Measurements from ENCODE around the gene LNP1.
"Not testable (repeated sequence)": the region's sequence is repeated elsewhere in the genome, so short reads cannot be mapped to it uniquely, and the experiment has no call there.

- TF ChIP-seq POLR2A (IDR thresholded peaks at IDR 0.05; ENCODE audit: insufficient read depth in 1 of 2, low read depth in 2 of 2, low read length in 2 of 2); EZH2 (conservative IDR thresholded peaks at IDR 0.05; ENCODE audit: low read depth, low read length); RFX3 (CRISPR knock-in tag; IDR thresholded peaks at IDR 0.05); CTCF (CRISPR knock-in tag; IDR thresholded peaks at IDR 0.05); ZBTB1 (CRISPR knock-in tag; IDR thresholded peaks at IDR 0.05; ENCODE audit: borderline replicate concordance); PBX3 (CRISPR knock-in tag; IDR thresholded peaks at IDR 0.05; ENCODE audit: borderline replicate concordance); MATR3 (CRISPR knock-in tag; IDR thresholded peaks at IDR 0.05); ATF7 (IDR thresholded peaks at IDR 0.05); ATF7 (CRISPR knock-in tag; IDR thresholded peaks at IDR 0.05): not testable (repeated sequence)
These were observed 76.6 kb downstream of the LNP1 start for GRCh38 chr3:100477851-100478360.
